ENCODE data around the gene GPR55.

DNA sequence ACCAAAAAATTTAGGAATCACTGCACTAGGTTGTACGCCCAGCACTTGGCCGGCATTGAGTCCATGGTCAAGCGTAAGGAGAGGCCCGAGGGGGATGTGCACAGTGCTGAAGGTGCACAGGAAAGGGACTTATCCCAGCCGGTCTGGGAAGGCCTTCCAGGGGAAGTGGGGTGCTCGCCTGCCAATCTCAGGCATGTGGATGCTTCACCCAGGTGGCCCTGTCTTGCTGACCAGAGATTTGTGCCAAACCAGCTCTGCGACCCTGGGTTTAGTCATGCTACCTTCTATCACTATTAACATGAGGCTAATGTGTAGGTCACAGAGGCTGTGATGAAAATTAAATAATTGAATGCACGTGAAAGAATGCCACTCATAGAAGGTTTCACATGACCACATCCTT is 62.0 kb downstream of the GPR55 start:
- TF ChIP-seq, protein P1, sequence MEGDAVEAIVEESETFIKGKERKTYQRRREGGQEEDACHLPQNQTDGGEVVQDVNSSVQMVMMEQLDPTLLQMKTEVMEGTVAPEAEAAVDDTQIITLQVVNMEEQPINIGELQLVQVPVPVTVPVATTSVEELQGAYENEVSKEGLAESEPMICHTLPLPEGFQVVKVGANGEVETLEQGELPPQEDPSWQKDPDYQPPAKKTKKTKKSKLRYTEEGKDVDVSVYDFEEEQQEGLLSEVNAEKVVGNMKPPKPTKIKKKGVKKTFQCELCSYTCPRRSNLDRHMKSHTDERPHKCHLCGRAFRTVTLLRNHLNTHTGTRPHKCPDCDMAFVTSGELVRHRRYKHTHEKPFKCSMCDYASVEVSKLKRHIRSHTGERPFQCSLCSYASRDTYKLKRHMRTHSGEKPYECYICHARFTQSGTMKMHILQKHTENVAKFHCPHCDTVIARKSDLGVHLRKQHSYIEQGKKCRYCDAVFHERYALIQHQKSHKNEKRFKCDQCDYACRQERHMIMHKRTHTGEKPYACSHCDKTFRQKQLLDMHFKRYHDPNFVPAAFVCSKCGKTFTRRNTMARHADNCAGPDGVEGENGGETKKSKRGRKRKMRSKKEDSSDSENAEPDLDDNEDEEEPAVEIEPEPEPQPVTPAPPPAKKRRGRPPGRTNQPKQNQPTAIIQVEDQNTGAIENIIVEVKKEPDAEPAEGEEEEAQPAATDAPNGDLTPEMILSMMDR (conservative IDR thresholded peaks at IDR 0.05) = no peak
- no peak for TF ChIP-seq ZFX (IDR thresholded peaks at IDR 0.05)

Data from C4-2B (cell line).